Measurements from ENCODE around the gene DPAGT1.
A peak's percentile ranks its signal among the peaks of the same experiment; 100 is the strongest.

DNA sequence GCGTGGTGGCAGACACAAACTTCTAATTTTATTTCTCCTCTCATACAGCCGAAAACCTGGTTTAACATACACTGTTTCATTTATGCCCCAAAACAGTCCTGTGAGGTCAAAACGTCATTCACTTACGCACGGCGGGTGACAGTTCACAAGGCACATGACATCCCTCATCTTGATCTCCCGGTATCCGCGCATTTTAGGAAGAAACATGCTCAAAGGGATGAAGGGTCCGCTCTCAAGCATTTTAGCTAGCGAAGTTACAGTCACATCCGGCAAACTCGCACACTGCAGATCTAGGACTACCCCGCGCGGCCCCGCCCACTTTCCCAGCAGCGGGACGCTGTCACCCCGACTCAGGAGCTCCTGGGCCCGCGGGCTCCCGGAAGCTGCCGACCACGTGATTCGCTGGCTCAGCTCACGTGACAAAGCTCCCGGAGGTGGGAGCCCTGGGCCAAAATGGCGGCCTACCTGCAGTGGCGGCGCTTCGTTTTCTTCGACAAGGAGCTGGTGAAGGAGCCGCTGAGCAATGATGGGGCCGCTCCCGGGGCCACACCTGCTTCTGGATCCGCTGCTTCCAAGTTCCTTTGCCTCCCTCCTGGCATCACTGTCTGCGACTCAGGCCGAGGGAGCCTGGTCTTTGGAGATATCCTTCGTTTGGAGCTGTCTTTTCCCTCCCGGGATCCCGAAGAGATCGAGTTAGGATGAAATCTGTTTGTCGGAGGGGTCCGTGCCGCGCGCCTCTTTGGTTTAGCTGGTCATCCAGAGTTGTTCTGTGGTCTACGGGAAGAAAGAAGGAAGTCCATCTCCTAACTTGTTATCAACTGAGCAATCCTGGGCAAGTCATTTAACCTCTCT lies 34.1 kb downstream of the DPAGT1 start, which contains the start of gene VPS11:
- TF ChIP-seq SP1 (IDR thresholded peaks at IDR 0.05; ENCODE audit: low read depth), result peak; percentile 58; the same call in 1 of the 2 replicates
- no peak for TF ChIP-seq CEBPB (IDR thresholded peaks at IDR 0.05; ENCODE audit: low read depth)
